ENCODE measurements around the gene EZH1. TPM values are rescaled to one million over a fixed set of nuclear protein-coding genes. Genes with fewer than 3 reads are reported as not detected.
"Not testable (repeated sequence)": the region's sequence is repeated elsewhere in the genome, so short reads cannot be mapped to it uniquely, and the experiment has no call there.

The EZH1 gene
- total and polyA plus RNA-seq, 2 of the 4 experiments (the other 2 are of a cell fraction) = 17.6 to 27.3 TPM

DNA sequence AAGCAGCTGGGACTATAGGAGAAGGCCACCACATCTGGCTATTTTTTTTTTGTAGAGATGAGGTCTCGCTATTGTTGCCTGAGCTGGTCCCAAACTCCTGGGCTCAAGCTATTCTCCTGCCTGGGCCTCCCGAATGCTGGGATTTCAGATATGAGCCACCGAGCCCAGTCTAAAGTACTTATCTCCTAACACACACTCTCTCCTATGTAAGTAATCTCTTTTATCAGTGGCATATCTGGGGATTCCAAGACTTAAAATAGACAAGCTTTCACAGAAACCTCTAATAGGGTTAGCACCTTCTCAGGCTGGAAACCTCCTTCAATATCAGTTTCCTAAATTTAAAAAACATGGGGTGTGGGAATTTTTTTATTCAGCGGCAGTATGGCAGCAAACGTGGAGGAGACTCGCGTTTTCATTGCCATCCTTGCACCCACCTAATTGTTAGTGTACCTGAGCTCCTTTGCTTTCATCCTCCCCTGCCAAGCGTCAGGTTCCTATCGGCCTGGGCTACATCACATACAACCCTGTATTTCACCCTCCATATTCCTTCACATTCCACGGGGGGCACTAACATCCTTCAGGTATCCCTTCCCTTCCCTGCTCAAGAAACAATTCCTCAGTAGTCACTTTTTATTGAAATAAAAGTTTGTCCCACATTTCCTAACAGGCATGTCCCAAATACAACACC is 1.1 kb downstream of the EZH1 start:
- no TSS peak for BruUV-seq (replicated peaks)
- Histone ChIP-seq H3K18ac (ENCODE audit: low read depth, low read length) (peak overlapping the region; percentile 20; the same call in 1 of the 2 replicates), H2AFZ (replicated peaks; ENCODE audit: low read length, poor library complexity) (peak overlapping the region; percentile 99), H2BK5ac (ENCODE audit: low read depth, low read length, poor library complexity, severe bottlenecking) (peak overlapping the region; percentile 47), H3K4me1 (ENCODE audit: control insufficient read depth, insufficient read depth, low read length) (0 out of 2 replicates have a peak, but pooled peaks cover 2% of the 10 kb centered on the region), H2BK120ac (ENCODE audit: low read depth, low read length) (peak overlapping the region; percentile 16; the same call in 1 of the 2 replicates), H3K4me3 (ENCODE audit: insufficient read depth, low read depth, low read length) (peak overlapping the region; percentile 75), H2BK20ac (ENCODE audit: low read depth, low read length) (no peak overlapping the region), H3K56ac (ENCODE audit: extremely low read depth, insufficient read depth, low read length) (peak overlapping the region; percentile 61; the same call in 1 of the 2 replicates), H3K23ac (ENCODE audit: low read depth, low read length) (0 out of 2 replicates have a peak overlapping the region, but pooled peaks have one; percentile 55), H4K20me1 (ENCODE audit: insufficient read depth, low read length) (no peaks in the 10 kb centered on the region), H3K9ac (ENCODE audit: low read depth, low read length) (peak overlapping the region; percentile 84; the same call in 1 of the 2 replicates), H3K14ac (replicated peaks; ENCODE audit: low read depth, low read length) (peak overlapping the region; percentile 77), H3K4me2 (ENCODE audit: low read depth, low read length) (peak overlapping the region; percentile 97), H3K9me1 (ENCODE audit: insufficient read depth, low read length) (peaks cover 8% of the 10 kb centered on the region; the same call in 1 of the 2 replicates), H3K27ac (ENCODE audit: insufficient read depth, low read length) (no peak overlapping the region; the same call in 1 of the 2 replicates), H2AK9ac (replicated peaks; ENCODE audit: low read depth, low read length, poor library complexity) (peak overlapping the region; percentile 95), H3K9me3 (ENCODE audit: control insufficient read depth, insufficient read depth, low read length) (no peaks in the 10 kb centered on the region), H3K79me1 (ENCODE audit: low read depth in 1 of 2, low read length in 2 of 2) (peaks cover 12 to 39% of the 10 kb centered on the region in 2 experiments), H4K91ac (ENCODE audit: insufficient read depth, low read depth, low read length) (peak overlapping the region; percentile 68; the same call in 1 of the 2 replicates), H3K27me3 (ENCODE audit: control insufficient read depth, insufficient read depth, low read length) (peaks cover 2% of the 10 kb centered on the region; the same call in 1 of the 2 replicates), H4K5ac (ENCODE audit: low read depth, low read length) (peak overlapping the region; percentile 65; the same call in 1 of the 2 replicates), H2AK5ac (ENCODE audit: low read depth, low read length) (peak overlapping the region; percentile 84; the same call in 1 of the 2 replicates), H3K4ac (ENCODE audit: low read depth, low read length) (peak overlapping the region; percentile 70), H4K8ac (ENCODE audit: low read depth in 2 of 2, low read length in 2 of 2) (peak overlapping the region; percentile 35 to 74; a peak in 3 of 4 replicates), H2BK15ac (ENCODE audit: low read depth, low read length) (no peak overlapping the region), H3K36me3 (ENCODE audit: control insufficient read depth, insufficient read depth, low read length) (no peaks in the 10 kb centered on the region)
- 0% methylated on average over 1 of the region's 10 CpGs; no CpG with 5 or more reads in 1 of the 2 experiments for WGBS, 2 experiments (ENCODE audit: extremely low coverage in 2 of 2, insufficient read length in 1 of 2)
- in situ Hi-C loops (cut with MboI; ENCODE audit: low sequenced_read_pairs) (no loop called here), dilution Hi-C loops (cut with HindIII; ENCODE audit: low sequenced_read_pairs, unreplicated experiment) (no loop called here), intact Hi-C loops (cut with micrococcal nuclease) (no loop called here)
- POLR2A ChIA-PET (ENCODE audit: unreplicated experiment) = no interaction called here
- TF ChIP-seq, protein P1, sequence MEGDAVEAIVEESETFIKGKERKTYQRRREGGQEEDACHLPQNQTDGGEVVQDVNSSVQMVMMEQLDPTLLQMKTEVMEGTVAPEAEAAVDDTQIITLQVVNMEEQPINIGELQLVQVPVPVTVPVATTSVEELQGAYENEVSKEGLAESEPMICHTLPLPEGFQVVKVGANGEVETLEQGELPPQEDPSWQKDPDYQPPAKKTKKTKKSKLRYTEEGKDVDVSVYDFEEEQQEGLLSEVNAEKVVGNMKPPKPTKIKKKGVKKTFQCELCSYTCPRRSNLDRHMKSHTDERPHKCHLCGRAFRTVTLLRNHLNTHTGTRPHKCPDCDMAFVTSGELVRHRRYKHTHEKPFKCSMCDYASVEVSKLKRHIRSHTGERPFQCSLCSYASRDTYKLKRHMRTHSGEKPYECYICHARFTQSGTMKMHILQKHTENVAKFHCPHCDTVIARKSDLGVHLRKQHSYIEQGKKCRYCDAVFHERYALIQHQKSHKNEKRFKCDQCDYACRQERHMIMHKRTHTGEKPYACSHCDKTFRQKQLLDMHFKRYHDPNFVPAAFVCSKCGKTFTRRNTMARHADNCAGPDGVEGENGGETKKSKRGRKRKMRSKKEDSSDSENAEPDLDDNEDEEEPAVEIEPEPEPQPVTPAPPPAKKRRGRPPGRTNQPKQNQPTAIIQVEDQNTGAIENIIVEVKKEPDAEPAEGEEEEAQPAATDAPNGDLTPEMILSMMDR (conservative IDR thresholded peaks at IDR 0.05; ENCODE audit: low read depth, low read length) = 0 out of 2 replicates have a peak, but pooled peaks have one; percentile 14
- TF ChIP-seq SMC3 (IDR thresholded peaks at IDR 0.05; ENCODE audit: low read depth, low read length) = no peak
- DNase-seq (no peak), ATAC-seq (ENCODE audit: low read depth) (no peak)
- CTCF ChIA-PET = interaction anchor here (0.6 kb wide), 1 partner anchor 20 kb away, joined by 3 read pairs; no protein-coding TSS in a partner anchor

GRCh38 chr17:42742916-42743315 is 1.9 kb downstream of the EZH1 start:
- H4K91ac ChIP-seq (ENCODE audit: insufficient read depth, low read depth, low read length); ATAC-seq (ENCODE audit: low read depth); H3K56ac ChIP-seq (ENCODE audit: extremely low read depth, insufficient read depth, low read length); H3K4me2 ChIP-seq (ENCODE audit: low read depth, low read length); H3K9me1 ChIP-seq (ENCODE audit: insufficient read depth, low read length); H3K36me3 ChIP-seq (ENCODE audit: control insufficient read depth, insufficient read depth, low read length); H2AK5ac ChIP-seq (ENCODE audit: low read depth, low read length); H2AK9ac ChIP-seq (replicated peaks; ENCODE audit: low read depth, low read length, poor library complexity); H4K20me1 ChIP-seq (ENCODE audit: insufficient read depth, low read length); H2BK20ac ChIP-seq (ENCODE audit: low read depth, low read length); H3K18ac ChIP-seq (ENCODE audit: low read depth, low read length); H3K4ac ChIP-seq (ENCODE audit: low read depth, low read length); H2BK120ac ChIP-seq (ENCODE audit: low read depth, low read length); in situ Hi-C loops (cut with MboI; ENCODE audit: low sequenced_read_pairs); H2BK5ac ChIP-seq (ENCODE audit: low read depth, low read length, poor library complexity, severe bottlenecking); H3K27ac ChIP-seq (ENCODE audit: insufficient read depth, low read length); H3K4me3 ChIP-seq (ENCODE audit: insufficient read depth, low read depth, low read length); BruUV-seq (replicated peaks); dilution Hi-C loops (cut with HindIII; ENCODE audit: low sequenced_read_pairs, unreplicated experiment); H3K23ac ChIP-seq (ENCODE audit: low read depth, low read length); H3K9ac ChIP-seq (ENCODE audit: low read depth, low read length); POLR2A ChIA-PET (ENCODE audit: unreplicated experiment); DNase-seq; H3K27me3 ChIP-seq (ENCODE audit: control insufficient read depth, insufficient read depth, low read length); H3K14ac ChIP-seq (replicated peaks; ENCODE audit: low read depth, low read length); H2BK15ac ChIP-seq (ENCODE audit: low read depth, low read length); H4K5ac ChIP-seq (ENCODE audit: low read depth, low read length); H4K8ac ChIP-seq (ENCODE audit: low read depth in 2 of 2, low read length in 2 of 2); H2AFZ ChIP-seq (replicated peaks; ENCODE audit: low read length, poor library complexity); H3K9me3 ChIP-seq (ENCODE audit: control insufficient read depth, insufficient read depth, low read length); H3K4me1 ChIP-seq (ENCODE audit: control insufficient read depth, insufficient read depth, low read length); intact Hi-C loops (cut with micrococcal nuclease): not testable (repeated sequence)
- peaks cover 12 to 39% of the 10 kb centered on the region in 2 experiments for H3K79me1 ChIP-seq (ENCODE audit: low read depth in 1 of 2, low read length in 2 of 2)
- CTCF ChIA-PET = interaction anchor here (0.6 to 0.7 kb wide), 2 partner anchors 21 to 62 kb away, joined by 3 read pairs; no protein-coding TSS in a partner anchor
- WGBS, 2 experiments (ENCODE audit: extremely low coverage in 2 of 2, insufficient read length in 1 of 2) = 93% methylated on average over 2 of the region's 11 CpGs; no CpG with 5 or more reads in 1 of the 2 experiments

Data from IMR-90 (cell line).